ENCODE measurements around the gene KCNMB1.

KCNMB1 gene

GRCh38 chr5:170365011-170365410, 24.2 kb downstream of the KCNMB1 start:
- DNase-seq (ENCODE audit: low read depth, low spot score): no peak
- no peaks in the 10 kb centered on the region for H3K4me1 ChIP-seq (ENCODE audit: insufficient read depth, insufficient read length)
- H3K4me3 ChIP-seq (ENCODE audit: insufficient read length, low read depth): no peak overlapping the region
- no peak for TF ChIP-seq ZNF274 (IDR thresholded peaks at IDR 0.05; ENCODE audit: low read depth, low read length)
- TF ChIP-seq SUZ12 (IDR thresholded peaks at IDR 0.05; ENCODE audit: extremely low read depth, insufficient read depth, insufficient read length): no peak
- TF ChIP-seq YY1 (IDR thresholded peaks at IDR 0.05; ENCODE audit: insufficient read depth, insufficient read length): no peak
- H3K36me3 ChIP-seq (ENCODE audit: insufficient read depth, insufficient read length, low read length): no peaks in the 10 kb centered on the region
- H3K27me3 ChIP-seq (ENCODE audit: insufficient read depth, insufficient read length): no peaks in the 10 kb centered on the region
- no peaks in the 10 kb centered on the region for H3K9me3 ChIP-seq (ENCODE audit: insufficient read depth, low read length)
- H3K9ac ChIP-seq (ENCODE audit: insufficient read length, low read depth): no peak overlapping the region

GRCh38 chr5:170363671-170364070, 25.5 kb downstream of the KCNMB1 start:
- Histone ChIP-seq H3K4me1 (ENCODE audit: insufficient read depth, insufficient read length) (peaks cover 2% of the 10 kb centered on the region), H3K27me3 (ENCODE audit: insufficient read depth, insufficient read length) (no peaks in the 10 kb centered on the region), H3K9me3 (ENCODE audit: insufficient read depth, low read length) (no peaks in the 10 kb centered on the region), H3K4me3 (ENCODE audit: insufficient read length, low read depth) (no peak overlapping the region), H3K9ac (ENCODE audit: insufficient read length, low read depth) (no peak overlapping the region), H3K36me3 (ENCODE audit: insufficient read depth, insufficient read length, low read length) (no peaks in the 10 kb centered on the region)
- no peak for TF ChIP-seq ZNF274 (IDR thresholded peaks at IDR 0.05; ENCODE audit: low read depth, low read length)
- TF ChIP-seq SUZ12 (IDR thresholded peaks at IDR 0.05; ENCODE audit: extremely low read depth, insufficient read depth, insufficient read length): no peak
- no peak for TF ChIP-seq YY1 (IDR thresholded peaks at IDR 0.05; ENCODE audit: insufficient read depth, insufficient read length)
- no peak for DNase-seq (ENCODE audit: low read depth, low spot score)

DNA sequence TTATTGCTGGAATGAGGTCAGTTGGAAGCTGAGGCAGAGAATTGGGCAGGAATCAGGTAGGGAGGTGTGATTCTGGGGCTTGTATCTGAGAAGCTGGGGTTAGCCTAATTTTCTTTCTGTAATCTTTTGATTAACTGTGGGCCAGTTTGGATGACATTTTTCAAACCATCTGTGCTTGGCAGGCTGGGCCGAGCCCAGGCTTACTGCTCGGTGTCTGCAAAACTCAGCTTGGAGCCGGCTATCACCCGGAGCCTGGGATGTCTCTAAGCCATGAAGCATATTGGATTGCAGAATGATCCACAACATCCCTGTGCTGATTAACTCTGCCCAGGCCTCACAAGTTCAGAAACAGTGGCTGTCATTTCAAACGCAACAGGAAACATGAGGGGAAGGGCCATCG, 26.5 kb downstream of the KCNMB1 start:
- no peak for DNase-seq (ENCODE audit: low read depth, low spot score)
- H3K36me3 ChIP-seq (ENCODE audit: insufficient read depth, insufficient read length, low read length): no peaks in the 10 kb centered on the region
- no peaks in the 10 kb centered on the region for H3K9me3 ChIP-seq (ENCODE audit: insufficient read depth, low read length)
- H3K4me1 ChIP-seq (ENCODE audit: insufficient read depth, insufficient read length): peaks cover 6% of the 10 kb centered on the region
- H3K27me3 ChIP-seq (ENCODE audit: insufficient read depth, insufficient read length): no peaks in the 10 kb centered on the region
- TF ChIP-seq ZNF274 (IDR thresholded peaks at IDR 0.05; ENCODE audit: low read depth, low read length) (no peak), YY1 (IDR thresholded peaks at IDR 0.05; ENCODE audit: insufficient read depth, insufficient read length) (no peak), SUZ12 (IDR thresholded peaks at IDR 0.05; ENCODE audit: extremely low read depth, insufficient read depth, insufficient read length) (no peak)
- H3K4me3 ChIP-seq (ENCODE audit: insufficient read length, low read depth): no peak overlapping the region
- H3K9ac ChIP-seq (ENCODE audit: insufficient read length, low read depth): no peak overlapping the region

DNA sequence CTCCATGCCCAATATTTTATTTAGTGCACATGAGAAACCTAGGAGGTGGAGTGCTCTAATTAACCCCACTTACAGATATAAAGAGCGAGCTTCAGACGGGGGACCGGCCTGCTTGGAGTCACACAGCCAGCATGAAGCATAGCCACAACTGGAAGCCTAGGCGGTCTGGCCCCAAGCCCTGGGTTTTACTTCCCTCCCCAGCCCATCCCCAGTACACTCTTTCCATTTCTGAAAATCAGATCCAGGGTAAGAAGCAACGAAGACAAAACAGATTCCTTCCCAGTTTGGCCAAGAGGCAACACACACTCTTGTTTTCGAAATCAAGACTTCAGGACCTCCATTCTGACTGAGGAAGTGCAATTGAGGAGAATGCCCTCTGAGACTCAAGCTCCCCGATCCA, 27.1 kb downstream of the KCNMB1 start:
- Histone ChIP-seq H3K4me3 (ENCODE audit: insufficient read length, low read depth) (no peak overlapping the region), H3K4me1 (ENCODE audit: insufficient read depth, insufficient read length) (peaks cover 6% of the 10 kb centered on the region), H3K36me3 (ENCODE audit: insufficient read depth, insufficient read length, low read length) (no peaks in the 10 kb centered on the region), H3K27me3 (ENCODE audit: insufficient read depth, insufficient read length) (no peaks in the 10 kb centered on the region), H3K9me3 (ENCODE audit: insufficient read depth, low read length) (no peaks in the 10 kb centered on the region), H3K9ac (ENCODE audit: insufficient read length, low read depth) (no peak overlapping the region)
- DNase-seq (ENCODE audit: low read depth, low spot score): no peak
- TF ChIP-seq ZNF274 (IDR thresholded peaks at IDR 0.05; ENCODE audit: low read depth, low read length) (no peak), SUZ12 (IDR thresholded peaks at IDR 0.05; ENCODE audit: extremely low read depth, insufficient read depth, insufficient read length) (no peak), YY1 (IDR thresholded peaks at IDR 0.05; ENCODE audit: insufficient read depth, insufficient read length) (no peak)

GRCh38 chr5:170361616-170362015, 27.6 kb downstream of the KCNMB1 start:
- DNase-seq (ENCODE audit: low read depth, low spot score): no peak
- TF ChIP-seq YY1 (IDR thresholded peaks at IDR 0.05; ENCODE audit: insufficient read depth, insufficient read length): no peak
- no peak for TF ChIP-seq SUZ12 (IDR thresholded peaks at IDR 0.05; ENCODE audit: extremely low read depth, insufficient read depth, insufficient read length)
- no peak for TF ChIP-seq ZNF274 (IDR thresholded peaks at IDR 0.05; ENCODE audit: low read depth, low read length)
- peaks cover 6% of the 10 kb centered on the region for H3K4me1 ChIP-seq (ENCODE audit: insufficient read depth, insufficient read length)
- no peaks in the 10 kb centered on the region for H3K9me3 ChIP-seq (ENCODE audit: insufficient read depth, low read length)
- no peak overlapping the region for H3K9ac ChIP-seq (ENCODE audit: insufficient read length, low read depth)
- H3K4me3 ChIP-seq (ENCODE audit: insufficient read length, low read depth): no peak overlapping the region
- no peaks in the 10 kb centered on the region for H3K36me3 ChIP-seq (ENCODE audit: insufficient read depth, insufficient read length, low read length)
- no peaks in the 10 kb centered on the region for H3K27me3 ChIP-seq (ENCODE audit: insufficient read depth, insufficient read length)

- no peak for DNase-seq (ENCODE audit: low read depth, low spot score)
- no peak overlapping the region for H3K9ac ChIP-seq (ENCODE audit: insufficient read length, low read depth)
- H3K36me3 ChIP-seq (ENCODE audit: insufficient read depth, insufficient read length, low read length): no peaks in the 10 kb centered on the region
- peaks cover 6% of the 10 kb centered on the region for H3K4me1 ChIP-seq (ENCODE audit: insufficient read depth, insufficient read length)
- no peak overlapping the region for H3K4me3 ChIP-seq (ENCODE audit: insufficient read length, low read depth)
- H3K9me3 ChIP-seq (ENCODE audit: insufficient read depth, low read length): no peaks in the 10 kb centered on the region
- TF ChIP-seq ZNF274 (IDR thresholded peaks at IDR 0.05; ENCODE audit: low read depth, low read length) (no peak), SUZ12 (IDR thresholded peaks at IDR 0.05; ENCODE audit: extremely low read depth, insufficient read depth, insufficient read length) (no peak), YY1 (IDR thresholded peaks at IDR 0.05; ENCODE audit: insufficient read depth, insufficient read length) (no peak)
- H3K27me3 ChIP-seq (ENCODE audit: insufficient read depth, insufficient read length): no peaks in the 10 kb centered on the region
Measured at GRCh38 chr5:170361116-170361515, 28.1 kb downstream of the KCNMB1 start.

DNA sequence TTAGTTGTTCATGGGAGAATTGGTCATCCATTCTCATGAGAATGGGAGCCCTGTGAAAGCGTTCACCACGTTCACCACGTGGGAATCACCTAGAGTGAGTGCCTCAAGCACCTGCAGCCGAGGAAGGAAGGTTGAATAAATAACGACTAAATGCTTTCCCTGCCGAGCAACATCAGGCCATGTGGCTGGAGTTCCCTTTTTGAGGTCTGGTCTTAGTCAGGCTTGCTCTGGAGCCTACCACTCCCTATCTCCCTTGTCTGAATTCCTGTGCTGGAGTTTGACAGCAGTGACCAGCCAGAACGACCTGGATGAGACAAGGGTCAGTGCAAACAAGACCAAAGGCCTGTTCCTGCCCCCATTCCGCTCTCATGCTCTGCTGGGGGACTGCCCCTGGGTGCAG, 28.5 kb downstream of the KCNMB1 start:
- Histone ChIP-seq H3K9me3 (ENCODE audit: insufficient read depth, low read length) (no peaks in the 10 kb centered on the region), H3K4me3 (ENCODE audit: insufficient read length, low read depth) (no peak overlapping the region), H3K36me3 (ENCODE audit: insufficient read depth, insufficient read length, low read length) (no peaks in the 10 kb centered on the region), H3K27me3 (ENCODE audit: insufficient read depth, insufficient read length) (no peaks in the 10 kb centered on the region), H3K4me1 (ENCODE audit: insufficient read depth, insufficient read length) (peaks cover 6% of the 10 kb centered on the region), H3K9ac (ENCODE audit: insufficient read length, low read depth) (no peak overlapping the region)
- no peak for TF ChIP-seq SUZ12 (IDR thresholded peaks at IDR 0.05; ENCODE audit: extremely low read depth, insufficient read depth, insufficient read length)
- TF ChIP-seq ZNF274 (IDR thresholded peaks at IDR 0.05; ENCODE audit: low read depth, low read length): no peak
- TF ChIP-seq YY1 (IDR thresholded peaks at IDR 0.05; ENCODE audit: insufficient read depth, insufficient read length): no peak
- no peak for DNase-seq (ENCODE audit: low read depth, low spot score)

All from NT2/D1 (cell line).